T-cell (primary cell): ENCODE measurements around the gene ANKRD40. TPM values are rescaled to one million over a fixed set of nuclear protein-coding genes. Genes with fewer than 3 reads are reported as not detected.

Source experiments
- ATAC-seq, 4 experiments: fragments of 200-7000 bp in 3 of 4; fragments of 150-1000 bp in 1 of 4; cut with Tn5 transposase; replicated peaks in 1 of 4; 1 replicate in 3 of 4; 2 replicates in 1 of 4; pipeline ENCODE4 v1.10.0; 2021; ENCODE audit warnings: moderate library complexity in 3 of 4, mild to moderate bottlenecking in 2 of 4, moderate number of reproducible peaks in 1 of 4
- CTCF ChIA-PET, 2 donors: fragments of 300-600 bp; sonication (Branson Sonifier 250); formaldehyde crosslinking; loops; one replicate each; lab custom pipeline; 2022; ENCODE audit warnings: antibody characterized with exemption in 2 of 2; lab: Charles Lee
- POLR2A ChIA-PET, 2 donors: fragments of 300-600 bp; sonication (Branson Sonifier 250); formaldehyde crosslinking; loops; one replicate each; lab custom pipeline; 2022; ENCODE audit warnings: antibody characterized with exemption in 2 of 2; lab: Charles Lee
- DNase-seq, 35 experiments: peaks; one replicate each; pipeline versions ENCODE4 v3.0.0 to v3.0.0-alpha.2; 2013 to 2023
- H3K27ac ChIP-seq: one replicate; pipeline ENCODE4 v1.5.1; 2013; ENCODE audit warnings: low read length
- H3K27me3 ChIP-seq, 2 experiments: replicated peaks in 1 of 2; 1 replicate in 1 of 2; 2 replicates in 1 of 2; pipeline versions ENCODE4 v1.6.1 to v1.7.0; 2013; ENCODE audit warnings: low read length in 1 of 2, mixed read lengths in 1 of 2; ENCODE audit not compliant: control insufficient read depth in 2 of 2, insufficient read depth in 2 of 2; ENCODE audit errors: extremely low read depth in 1 of 2
- H3K36me3 ChIP-seq, 2 donors: 1 replicate in 1 of 2; 2 replicates in 1 of 2; pipeline versions ENCODE4 v1.6.1 to v1.7.0; 2013; ENCODE audit warnings: low read length in 1 of 2; ENCODE audit not compliant: control insufficient read depth in 2 of 2, insufficient read depth in 1 of 2; ENCODE audit errors: extremely low read depth in 1 of 2
- H3K4me1 ChIP-seq, 2 experiments: 1 replicate in 1 of 2; 2 replicates in 1 of 2; pipeline versions ENCODE4 v1.6.1 to v1.7.0; 2013; ENCODE audit warnings: low read length in 2 of 2, mixed read lengths in 1 of 2; ENCODE audit not compliant: insufficient read depth in 2 of 2, control insufficient read depth in 1 of 2; ENCODE audit errors: extremely low read depth in 1 of 2
- H3K4me3 ChIP-seq, 2 donors: 1 replicate in 1 of 2; 2 replicates in 1 of 2; pipeline versions ENCODE4 v1.5.1 to v1.7.0; 2013; ENCODE audit warnings: mild to moderate bottlenecking in 2 of 2, low read length in 1 of 2, moderate library complexity in 1 of 2; ENCODE audit not compliant: control insufficient read depth in 1 of 2; ENCODE audit errors: extremely low read depth in 1 of 2
- H3K9me3 ChIP-seq: 2 replicates; pipeline ENCODE4 v1.7.0; 2013
- H3K27ac Mint-ChIP-seq, 2 donors: one replicate each; pipeline ENCODE4 v1.8.0; 2020 to 2021; ENCODE audit warnings: mild to moderate bottlenecking in 2 of 2, mixed read lengths in 2 of 2
- H3K27me3 Mint-ChIP-seq, 2 donors: one replicate each; pipeline ENCODE4 v1.8.0; 2021 to 2022; ENCODE audit warnings: mixed read lengths in 2 of 2
- H3K36me3 Mint-ChIP-seq: one replicate; pipeline ENCODE4 v1.8.0; 2021; ENCODE audit warnings: mixed read lengths
- H3K4me1 Mint-ChIP-seq, 3 donors: one replicate each; pipeline ENCODE4 v1.8.0; 2020 to 2022; ENCODE audit warnings: mixed read lengths in 3 of 3, mild to moderate bottlenecking in 1 of 3
- H3K4me3 Mint-ChIP-seq, 3 donors: one replicate each; pipeline ENCODE4 v1.8.0; 2020 to 2022; ENCODE audit warnings: mild to moderate bottlenecking in 3 of 3, mixed read lengths in 3 of 3, moderate library complexity in 3 of 3
- H3K9me3 Mint-ChIP-seq, 3 donors: one replicate each; pipeline ENCODE4 v1.8.0; 2020 to 2022; ENCODE audit warnings: mixed read lengths in 3 of 3
- WGBS: methylation state at CpG from one replicate; pipeline ENCODE4 v1.1.5; 2013; ENCODE audit warnings: missing lambda C conversion rate; ENCODE audit not compliant: insufficient coverage; 5-methylcytosine and 5-hydroxymethylcytosine counted together
- total RNA-seq, 35 experiments: library from RNA in 6 of 35; stranded (reverse) in 6 of 35; fragments of 120-200 nt in 1 of 35; gene quantifications; one replicate each; pipeline versions ENCODE4 v1.2.1 to v1.2.4 and lab custom pipeline; 2013 to 2026

Gene ANKRD40
- total RNA-seq, 5 donors from 2014 or later (not counting 1 experiment from before 2014, with no cell fraction given), result 30.3 to 37.6 (median 34.5) TPM

- H3K4me1 Mint-ChIP-seq, result no peaks in the 10 kb centered on the region
- Histone ChIP-seq H3K27me3 (no peaks in the 10 kb centered on the region), H3K9me3 (no peaks in the 10 kb centered on the region), H3K36me3 (peaks cover 0 to 18% of the 10 kb centered on the region in 2 donors), H3K4me1 (no peaks in the 10 kb centered on the region), H3K4me3 (no peak overlapping the region), H3K27ac (no peak overlapping the region)
- H3K27me3 Mint-ChIP-seq, result peaks cover 2 to 5% of the 10 kb centered on the region in 2 donors
- H3K4me3 Mint-ChIP-seq, result no peak overlapping the region
- DNase-seq (no peak), ATAC-seq (no peak)
- H3K9me3 Mint-ChIP-seq, result no peaks in the 10 kb centered on the region
- POLR2A ChIA-PET, result no interaction called here
- 0% methylated on average over 1 of the region's 4 CpGs for WGBS
- no peak overlapping the region for H3K27ac Mint-ChIP-seq
- H3K36me3 Mint-ChIP-seq, result peaks cover 11% of the 10 kb centered on the region
- CTCF ChIA-PET, result interaction anchor here in 1 of 2 donors (0.7 kb wide), 1 partner anchor 89 kb away, joined by 3 read pairs; no protein-coding TSS in a partner anchor
Measured at GRCh38 chr17:50689251-50689650, 18.5 kb downstream of the ANKRD40 start.

DNA sequence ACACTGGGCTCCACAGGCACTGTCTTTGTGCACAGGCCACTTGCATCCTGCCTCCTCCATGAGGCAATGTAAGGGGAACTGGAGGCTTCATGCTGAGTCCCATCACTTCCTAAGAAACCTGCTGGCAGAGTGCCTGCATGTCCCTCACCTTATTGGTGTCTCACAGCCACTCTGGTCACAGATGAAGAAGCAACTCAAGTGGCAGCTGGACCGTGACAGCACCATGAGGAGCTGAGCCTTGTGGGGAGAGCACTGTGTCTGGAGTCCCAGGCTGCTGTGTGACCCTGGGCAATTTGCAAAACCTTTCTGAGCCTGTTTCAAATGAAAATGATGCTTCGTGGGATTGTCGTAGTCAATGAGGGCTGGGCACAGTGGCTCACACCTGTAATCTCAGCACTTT is 19.5 kb downstream of the ANKRD40 start:
- H3K36me3 ChIP-seq, result peaks cover 0 to 11% of the 10 kb centered on the region in 2 donors
- H3K4me1 ChIP-seq, result no peaks in the 10 kb centered on the region
- H3K4me1 Mint-ChIP-seq, result no peaks in the 10 kb centered on the region
- H3K9me3 ChIP-seq, result no peaks in the 10 kb centered on the region
- H3K9me3 Mint-ChIP-seq, result no peaks in the 10 kb centered on the region
- ChIA-PET POLR2A (no interaction called here), CTCF (no interaction called here)
- ATAC-seq (no peak), DNase-seq (no peak)
- peaks cover 9% of the 10 kb centered on the region for H3K36me3 Mint-ChIP-seq
- no peaks in the 10 kb centered on the region for H3K27me3 ChIP-seq
- H3K4me3 ChIP-seq, result no peak overlapping the region
- H3K27ac Mint-ChIP-seq, result no peak overlapping the region
- no peak overlapping the region for H3K4me3 Mint-ChIP-seq
- H3K27me3 Mint-ChIP-seq, result peaks cover 2 to 5% of the 10 kb centered on the region in 2 donors
- 93% methylated on average over 3 of the region's 3 CpGs for WGBS
- no peak overlapping the region for H3K27ac ChIP-seq

- DNase-seq (no peak), ATAC-seq (no peak)
- H3K9me3 ChIP-seq, result no peaks in the 10 kb centered on the region
- H3K4me1 ChIP-seq, result no peaks in the 10 kb centered on the region
- H3K27ac ChIP-seq, result no peak overlapping the region
- H3K36me3 ChIP-seq, result peaks cover 0 to 2% of the 10 kb centered on the region in 2 donors
- H3K4me3 Mint-ChIP-seq, result no peak overlapping the region
- H3K4me1 Mint-ChIP-seq, result peaks cover 0 to 2% (median 0%) of the 10 kb centered on the region in 3 donors
- H3K4me3 ChIP-seq, result no peak overlapping the region
- H3K27me3 Mint-ChIP-seq, result peaks cover 2 to 5% of the 10 kb centered on the region in 2 donors
- ChIA-PET POLR2A (no interaction called here), CTCF (no interaction called here)
- no peak overlapping the region for H3K27ac Mint-ChIP-seq
- no peaks in the 10 kb centered on the region for H3K27me3 ChIP-seq
- WGBS, result 88% methylated on average over 12 of the region's 16 CpGs
- no peaks in the 10 kb centered on the region for H3K9me3 Mint-ChIP-seq
- peaks cover 3% of the 10 kb centered on the region for H3K36me3 Mint-ChIP-seq
Measured at GRCh38 chr17:50687200-50688066, 20.3 kb downstream of the ANKRD40 start.

- Histone ChIP-seq H3K27ac (no peak overlapping the region), H3K4me3 (no peak overlapping the region), H3K4me1 (no peaks in the 10 kb centered on the region), H3K27me3 (no peaks in the 10 kb centered on the region), H3K9me3 (no peaks in the 10 kb centered on the region), H3K36me3 (no peaks in the 10 kb centered on the region)
- DNase-seq (no peak), ATAC-seq (no peak)
- ChIA-PET POLR2A (no interaction called here), CTCF (no interaction called here)
- Mint-ChIP-seq H3K4me3 (no peak overlapping the region), H3K4me1 (peaks cover 0 to 10% (median 0%) of the 10 kb centered on the region in 3 donors), H3K27ac (no peak overlapping the region), H3K9me3 (no peaks in the 10 kb centered on the region), H3K27me3 (peaks cover 3 to 6% of the 10 kb centered on the region in 2 donors), H3K36me3 (no peaks in the 10 kb centered on the region)
- 89% methylated on average over 10 of the region's 14 CpGs for WGBS
Measured at GRCh38 chr17:50686494-50687199, 21.1 kb downstream of the ANKRD40 start.

DNA sequence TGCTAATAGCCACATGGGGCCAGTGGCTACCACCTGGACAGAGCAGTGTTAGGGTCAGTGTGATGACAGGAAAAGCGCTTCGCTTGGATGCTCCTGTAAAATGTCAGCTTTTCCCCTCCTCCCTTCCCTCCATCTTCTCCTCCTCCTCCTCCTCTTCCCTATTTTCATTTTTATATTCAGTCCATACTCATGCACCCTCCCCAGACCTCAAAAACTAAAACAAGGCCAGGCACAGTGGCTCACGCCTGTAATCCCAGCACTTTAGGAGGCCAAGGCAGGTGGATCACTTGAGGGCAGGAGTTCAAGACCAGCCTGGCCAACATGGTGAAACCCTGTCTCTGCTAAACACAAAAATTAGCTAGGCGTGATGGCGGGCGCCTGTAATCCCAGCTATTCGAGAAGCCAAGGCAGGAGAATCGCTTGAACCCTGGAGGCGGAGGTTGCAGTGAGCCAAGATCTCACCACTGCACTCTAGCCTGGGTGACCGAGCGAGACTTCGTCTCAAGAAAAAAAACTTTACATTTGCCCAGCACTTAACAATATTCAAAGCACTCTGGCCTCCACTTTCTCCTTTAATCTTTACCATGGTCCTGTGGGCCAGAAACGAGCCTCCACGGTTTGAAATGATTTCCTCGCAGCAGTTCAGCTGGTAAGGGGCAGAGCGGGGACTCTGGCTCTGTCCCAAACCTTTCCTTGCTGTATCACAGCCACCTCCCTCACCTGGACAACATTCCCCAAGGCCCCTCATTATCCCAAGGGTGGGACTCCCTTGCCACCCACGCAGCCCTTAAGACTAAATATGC is 21.8 kb downstream of the ANKRD40 start:
- no peak overlapping the region for H3K27ac Mint-ChIP-seq
- Histone ChIP-seq H3K9me3 (no peaks in the 10 kb centered on the region), H3K4me3 (no peak overlapping the region), H3K27ac (no peak overlapping the region), H3K4me1 (no peaks in the 10 kb centered on the region), H3K36me3 (no peaks in the 10 kb centered on the region), H3K27me3 (no peaks in the 10 kb centered on the region)
- DNase-seq, result no peak
- 82% methylated on average over 14 of the region's 17 CpGs for WGBS
- CTCF ChIA-PET, result no interaction called here
- peaks cover 10 to 12% of the 10 kb centered on the region in 2 donors for H3K27me3 Mint-ChIP-seq
- no peak overlapping the region for H3K4me3 Mint-ChIP-seq
- H3K9me3 Mint-ChIP-seq, result no peaks in the 10 kb centered on the region
- no peaks in the 10 kb centered on the region for H3K36me3 Mint-ChIP-seq
- no peak for ATAC-seq
- POLR2A ChIA-PET, result no interaction called here
- H3K4me1 Mint-ChIP-seq, result peaks cover 4 to 18% (median 5%) of the 10 kb centered on the region in 3 donors

- Mint-ChIP-seq H3K36me3 (no peaks in the 10 kb centered on the region), H3K4me1 (peaks cover 4 to 18% (median 5%) of the 10 kb centered on the region in 3 donors), H3K4me3 (no peak overlapping the region), H3K9me3 (no peaks in the 10 kb centered on the region), H3K27ac (no peak overlapping the region), H3K27me3 (peaks cover 12 to 13% of the 10 kb centered on the region in 2 donors)
- ATAC-seq (no peak), DNase-seq (no peak)
- Histone ChIP-seq H3K4me1 (no peaks in the 10 kb centered on the region), H3K36me3 (no peaks in the 10 kb centered on the region), H3K27ac (no peak overlapping the region), H3K4me3 (no peak overlapping the region), H3K27me3 (peaks cover 0 to 4% of the 10 kb centered on the region in 2 experiments), H3K9me3 (no peaks in the 10 kb centered on the region)
- CTCF ChIA-PET, result no interaction called here
- POLR2A ChIA-PET, result no interaction called here
- no CpG with 5 or more reads among the region's 1 CpG for WGBS
Measured at GRCh38 chr17:50685334-50685665, 22.4 kb downstream of the ANKRD40 start.
